ENCODE measurements around the gene KLC1.

KLC1 gene

DNA sequence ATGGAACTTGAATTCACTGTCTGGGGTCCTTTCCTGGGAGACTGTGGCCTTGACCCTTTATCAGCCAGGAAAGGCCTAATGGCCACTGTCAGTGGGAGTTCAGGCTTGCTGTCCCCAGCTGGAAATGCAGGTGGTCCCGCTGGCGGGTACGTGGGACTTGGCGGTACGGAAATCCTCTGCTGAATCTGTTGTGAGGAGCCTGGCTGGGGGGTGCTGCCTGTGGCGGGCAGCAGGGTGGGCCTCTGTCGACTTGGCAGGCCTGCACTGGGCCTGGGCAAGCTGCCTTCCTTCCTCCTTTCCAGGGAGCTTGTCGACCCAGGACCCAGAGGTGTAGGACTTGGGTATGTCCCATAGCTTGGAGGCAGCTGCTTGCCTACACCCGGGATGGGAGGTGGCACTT is 112.9 kb downstream of the KLC1 start:
- TF ChIP-seq, protein P1, sequence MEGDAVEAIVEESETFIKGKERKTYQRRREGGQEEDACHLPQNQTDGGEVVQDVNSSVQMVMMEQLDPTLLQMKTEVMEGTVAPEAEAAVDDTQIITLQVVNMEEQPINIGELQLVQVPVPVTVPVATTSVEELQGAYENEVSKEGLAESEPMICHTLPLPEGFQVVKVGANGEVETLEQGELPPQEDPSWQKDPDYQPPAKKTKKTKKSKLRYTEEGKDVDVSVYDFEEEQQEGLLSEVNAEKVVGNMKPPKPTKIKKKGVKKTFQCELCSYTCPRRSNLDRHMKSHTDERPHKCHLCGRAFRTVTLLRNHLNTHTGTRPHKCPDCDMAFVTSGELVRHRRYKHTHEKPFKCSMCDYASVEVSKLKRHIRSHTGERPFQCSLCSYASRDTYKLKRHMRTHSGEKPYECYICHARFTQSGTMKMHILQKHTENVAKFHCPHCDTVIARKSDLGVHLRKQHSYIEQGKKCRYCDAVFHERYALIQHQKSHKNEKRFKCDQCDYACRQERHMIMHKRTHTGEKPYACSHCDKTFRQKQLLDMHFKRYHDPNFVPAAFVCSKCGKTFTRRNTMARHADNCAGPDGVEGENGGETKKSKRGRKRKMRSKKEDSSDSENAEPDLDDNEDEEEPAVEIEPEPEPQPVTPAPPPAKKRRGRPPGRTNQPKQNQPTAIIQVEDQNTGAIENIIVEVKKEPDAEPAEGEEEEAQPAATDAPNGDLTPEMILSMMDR (IDR thresholded peaks at IDR 0.05; ENCODE audit: borderline replicate concordance, insufficient read depth, low read depth, low read length), result no peak
- no peak overlapping the region for H3K4me3 ChIP-seq (ENCODE audit: low read depth, low read length)

- no peak overlapping the region for H3K4me3 ChIP-seq (ENCODE audit: low read depth, low read length)
- TF ChIP-seq, protein P1 (IDR thresholded peaks at IDR 0.05; ENCODE audit: borderline replicate concordance, insufficient read depth, low read depth, low read length), result no peak
These were observed 113.7 kb downstream of the KLC1 start for GRCh38 chr14:103742499-103743255.

GRCh38 chr14:103743691-103744090 is 114.7 kb downstream of the KLC1 start:
- H3K4me3 ChIP-seq (ENCODE audit: low read depth, low read length), result no peak overlapping the region
- TF ChIP-seq, protein P1 (IDR thresholded peaks at IDR 0.05; ENCODE audit: borderline replicate concordance, insufficient read depth, low read depth, low read length), result no peak

DNA sequence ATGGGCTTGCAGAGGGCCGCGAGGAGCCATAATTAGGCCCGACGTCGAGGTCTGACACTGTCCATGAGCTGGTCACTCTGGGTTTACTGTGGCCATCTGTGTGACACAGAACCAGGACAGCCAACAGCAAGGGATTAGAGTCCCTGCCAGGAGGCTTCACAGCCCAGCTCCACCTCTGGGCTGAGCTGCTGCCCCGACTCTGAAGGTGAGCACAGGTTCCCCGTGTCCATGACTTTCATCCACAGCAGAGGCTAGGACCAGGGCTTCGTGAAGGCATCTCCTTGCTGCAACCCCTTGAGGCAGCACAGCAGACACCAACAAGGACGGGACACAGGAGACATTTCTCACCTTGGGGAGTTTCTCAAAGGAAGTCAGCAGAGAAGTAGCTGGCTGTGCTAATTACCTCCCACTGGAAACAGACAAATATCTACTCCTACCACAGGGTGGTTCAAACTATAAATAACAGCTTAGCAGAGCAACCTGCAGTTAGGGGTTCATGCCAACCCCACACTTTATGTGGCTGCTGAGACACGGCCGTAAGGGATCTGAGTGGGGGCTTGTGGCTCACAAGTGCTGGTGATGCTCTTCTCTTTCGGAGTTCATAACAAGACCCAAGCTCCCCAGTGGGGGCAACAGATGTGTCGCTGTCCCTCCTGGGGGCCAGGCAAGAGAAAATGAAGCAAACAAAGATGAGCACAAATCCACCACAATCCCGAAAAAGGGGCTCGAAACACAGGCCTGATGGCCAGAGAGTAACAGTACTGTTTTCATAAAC is 115.8 kb downstream of the KLC1 start:
- TF ChIP-seq, protein P1 (IDR thresholded peaks at IDR 0.05; ENCODE audit: borderline replicate concordance, insufficient read depth, low read depth, low read length), result no peak
- no peak overlapping the region for H3K4me3 ChIP-seq (ENCODE audit: low read depth, low read length)

DNA sequence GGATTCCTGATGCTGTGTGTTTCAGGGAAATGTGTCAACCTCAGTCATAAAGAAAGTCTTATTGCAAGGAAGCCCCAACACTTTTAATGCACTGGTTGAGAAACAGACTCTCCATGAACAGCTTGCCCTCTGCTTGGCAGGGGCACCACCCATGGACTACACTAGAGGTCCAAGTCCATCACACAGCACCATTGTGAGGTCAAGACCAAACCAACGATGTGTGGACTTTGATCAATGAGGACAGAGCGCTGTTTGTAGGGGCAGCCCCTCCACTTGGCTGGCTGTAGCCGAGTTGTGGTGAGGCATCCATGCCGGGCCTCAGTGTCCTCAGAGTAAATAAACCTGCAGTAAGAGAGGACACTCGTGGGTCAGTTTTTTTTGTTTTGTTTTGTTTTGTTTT is 116.4 kb downstream of the KLC1 start:
- TF ChIP-seq, protein P1 (IDR thresholded peaks at IDR 0.05; ENCODE audit: borderline replicate concordance, insufficient read depth, low read depth, low read length), result no peak
- no peak overlapping the region for H3K4me3 ChIP-seq (ENCODE audit: low read depth, low read length)

DNA sequence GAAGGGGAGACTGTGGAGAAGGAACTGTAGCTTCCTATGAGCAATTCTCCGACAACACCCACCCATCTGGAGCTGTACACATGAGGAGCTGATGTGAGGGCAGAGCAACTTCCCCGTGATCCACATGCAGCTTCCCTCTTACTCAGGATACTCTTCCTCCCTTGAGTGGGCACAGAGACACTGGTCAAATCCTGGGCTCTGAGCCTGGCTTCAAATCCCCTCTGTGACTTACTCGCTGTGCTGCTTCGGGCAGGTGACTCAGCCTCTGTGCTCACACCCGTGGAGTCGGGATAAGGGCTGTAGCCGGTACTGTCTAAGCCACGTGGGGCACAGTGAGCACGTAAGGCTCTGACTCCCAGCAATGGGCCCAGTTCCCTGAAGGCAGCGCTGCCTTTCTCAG is 117.7 kb downstream of the KLC1 start:
- TF ChIP-seq, protein P1 (IDR thresholded peaks at IDR 0.05; ENCODE audit: borderline replicate concordance, insufficient read depth, low read depth, low read length), result no peak
- no peak overlapping the region for H3K4me3 ChIP-seq (ENCODE audit: low read depth, low read length)

- no peak overlapping the region for H3K4me3 ChIP-seq (ENCODE audit: low read depth, low read length)
- TF ChIP-seq, protein P1 (IDR thresholded peaks at IDR 0.05; ENCODE audit: borderline replicate concordance, insufficient read depth, low read depth, low read length), result no peak
These were observed 119.5 kb downstream of the KLC1 start for GRCh38 chr14:103748534-103748857.

All from GM12875 (cell line).